Activated B cell treated with CpG ODN at 0.5 μM for 24 hours (primary cell): ENCODE measurements around the gene MAP3K20. TPM values are rescaled to one million over a fixed set of nuclear protein-coding genes. Genes with fewer than 3 reads are reported as not detected.

Experiments
- ATAC-seq: fragments of 200-7000 bp; cut with Tn5 transposase; one replicate; pipeline ENCODE4 v1.10.0; 2021; ENCODE audit warnings: low read depth, mild to moderate bottlenecking, moderate library complexity
- CTCF ChIA-PET: fragments of 350-600 bp; sonication (Branson Sonifier 250); formaldehyde crosslinking; loops from one replicate; lab custom pipeline; 2021; ENCODE audit warnings: antibody characterized with exemption; lab: Charles Lee
- POLR2A ChIA-PET: fragments of 350-600 bp; sonication (Branson Sonifier 250); formaldehyde crosslinking; loops from one replicate; lab custom pipeline; 2021; ENCODE audit warnings: antibody characterized with exemption; lab: Charles Lee
- DNase-seq: peaks from one replicate; pipeline ENCODE4 v3.0.0; 2022
- H3K27ac Mint-ChIP-seq: one replicate; pipeline ENCODE4 v1.8.0; 2020; ENCODE audit warnings: mixed read lengths
- H3K27me3 Mint-ChIP-seq: one replicate; pipeline ENCODE4 v1.8.0; 2021; ENCODE audit warnings: mixed read lengths
- H3K36me3 Mint-ChIP-seq: one replicate; pipeline ENCODE4 v1.8.0; 2021; ENCODE audit warnings: low read depth, mixed read lengths
- H3K4me1 Mint-ChIP-seq: one replicate; pipeline ENCODE4 v1.8.0; 2021; ENCODE audit warnings: mixed read lengths
- H3K4me3 Mint-ChIP-seq: one replicate; pipeline ENCODE4 v1.8.0; 2020; ENCODE audit warnings: mild to moderate bottlenecking, mixed read lengths
- H3K9me3 Mint-ChIP-seq: one replicate; pipeline ENCODE4 v1.8.0; 2020; ENCODE audit warnings: mixed read lengths
- intact Hi-C: fragments of 100-400 bp; cut with micrococcal nuclease; formaldehyde crosslinking; loops from one replicate; pipeline ENCODE4 v1.15.1; 2024
- total RNA-seq: library from RNA; stranded (reverse); gene quantifications from 2 replicates; pipeline ENCODE4 v1.2.3, GENCODE V29; 2022
- TF ChIP-seq, protein P1 (sequence below): fragments of 200-600 bp; IDR thresholded peaks from one replicate; pipeline ENCODE4 v1.8.0; 2022; ENCODE audit warnings: antibody characterized with exemption, mild to moderate bottlenecking

The MAP3K20 gene
- total RNA-seq, 1 donor from 2014 or later, result 8.7 TPM

GRCh38 chr2:173191601-173192000 lies 116.0 kb downstream of the MAP3K20 start:
- ATAC-seq (no peak), DNase-seq (no peak)
- TF ChIP-seq, protein P1, sequence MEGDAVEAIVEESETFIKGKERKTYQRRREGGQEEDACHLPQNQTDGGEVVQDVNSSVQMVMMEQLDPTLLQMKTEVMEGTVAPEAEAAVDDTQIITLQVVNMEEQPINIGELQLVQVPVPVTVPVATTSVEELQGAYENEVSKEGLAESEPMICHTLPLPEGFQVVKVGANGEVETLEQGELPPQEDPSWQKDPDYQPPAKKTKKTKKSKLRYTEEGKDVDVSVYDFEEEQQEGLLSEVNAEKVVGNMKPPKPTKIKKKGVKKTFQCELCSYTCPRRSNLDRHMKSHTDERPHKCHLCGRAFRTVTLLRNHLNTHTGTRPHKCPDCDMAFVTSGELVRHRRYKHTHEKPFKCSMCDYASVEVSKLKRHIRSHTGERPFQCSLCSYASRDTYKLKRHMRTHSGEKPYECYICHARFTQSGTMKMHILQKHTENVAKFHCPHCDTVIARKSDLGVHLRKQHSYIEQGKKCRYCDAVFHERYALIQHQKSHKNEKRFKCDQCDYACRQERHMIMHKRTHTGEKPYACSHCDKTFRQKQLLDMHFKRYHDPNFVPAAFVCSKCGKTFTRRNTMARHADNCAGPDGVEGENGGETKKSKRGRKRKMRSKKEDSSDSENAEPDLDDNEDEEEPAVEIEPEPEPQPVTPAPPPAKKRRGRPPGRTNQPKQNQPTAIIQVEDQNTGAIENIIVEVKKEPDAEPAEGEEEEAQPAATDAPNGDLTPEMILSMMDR, result no peak
- Mint-ChIP-seq H3K27ac (no peak overlapping the region), H3K4me1 (no peaks in the 10 kb centered on the region), H3K9me3 (no peaks in the 10 kb centered on the region), H3K27me3 (no peaks in the 10 kb centered on the region), H3K4me3 (no peak overlapping the region), H3K36me3 (peaks cover 5% of the 10 kb centered on the region)
- intact Hi-C loops, result no loop called here
- ChIA-PET CTCF (no interaction called here), POLR2A (no interaction called here)

DNA sequence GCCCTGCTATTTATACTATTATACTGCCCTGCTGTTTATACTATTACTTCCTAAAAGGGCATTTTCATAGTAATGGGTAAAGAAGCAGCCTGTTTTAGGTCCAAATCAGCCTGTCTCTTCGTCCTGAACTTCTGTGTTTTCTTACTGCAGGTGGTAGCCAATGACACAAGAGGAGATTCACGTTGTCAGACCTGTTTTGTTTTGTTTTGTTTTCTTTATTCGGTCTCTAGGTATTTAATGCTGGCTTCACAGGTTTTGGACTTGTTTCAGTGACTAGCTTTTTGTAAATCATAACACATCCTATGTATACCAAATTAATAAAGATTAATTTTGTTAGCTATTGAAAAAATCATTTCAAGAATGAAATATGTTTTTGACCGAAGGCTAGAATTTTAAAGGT lies 116.4 kb downstream of the MAP3K20 start:
- DNase-seq (no peak), ATAC-seq (no peak)
- Mint-ChIP-seq H3K9me3 (no peaks in the 10 kb centered on the region), H3K4me1 (no peaks in the 10 kb centered on the region), H3K36me3 (peaks cover 5% of the 10 kb centered on the region), H3K27me3 (no peaks in the 10 kb centered on the region), H3K27ac (no peak overlapping the region), H3K4me3 (no peak overlapping the region)
- ChIA-PET CTCF (no interaction called here), POLR2A (no interaction called here)
- intact Hi-C loops, result no loop called here
- TF ChIP-seq, protein P1, result no peak

DNA sequence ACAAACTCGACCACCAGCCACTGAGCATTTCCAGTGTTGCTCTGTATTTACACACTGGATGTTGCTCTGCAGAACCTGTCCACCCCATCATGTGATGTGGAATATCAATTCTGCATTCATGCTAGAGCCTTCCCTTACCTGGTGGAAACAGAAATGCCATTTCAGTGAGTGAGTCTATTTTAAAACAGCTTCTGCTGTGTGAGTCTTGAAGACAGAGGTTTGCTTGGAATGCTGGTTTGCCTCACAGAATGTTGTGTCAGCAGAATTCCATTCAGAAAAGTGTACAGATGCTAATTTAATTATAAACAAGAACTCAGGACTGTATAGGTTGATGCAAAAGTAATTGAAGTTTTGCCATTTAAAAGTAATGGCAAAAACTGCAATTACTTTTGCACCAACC lies 118.3 kb downstream of the MAP3K20 start:
- no peaks in the 10 kb centered on the region for H3K9me3 Mint-ChIP-seq
- H3K4me3 Mint-ChIP-seq, result no peak overlapping the region
- H3K36me3 Mint-ChIP-seq, result peaks cover 9% of the 10 kb centered on the region
- DNase-seq (no peak), ATAC-seq (no peak)
- TF ChIP-seq, protein P1, result no peak
- H3K27ac Mint-ChIP-seq, result no peak overlapping the region
- CTCF ChIA-PET, result no interaction called here
- intact Hi-C loops, result no loop called here
- H3K4me1 Mint-ChIP-seq, result no peaks in the 10 kb centered on the region
- POLR2A ChIA-PET, result no interaction called here
- H3K27me3 Mint-ChIP-seq, result no peaks in the 10 kb centered on the region

DNA sequence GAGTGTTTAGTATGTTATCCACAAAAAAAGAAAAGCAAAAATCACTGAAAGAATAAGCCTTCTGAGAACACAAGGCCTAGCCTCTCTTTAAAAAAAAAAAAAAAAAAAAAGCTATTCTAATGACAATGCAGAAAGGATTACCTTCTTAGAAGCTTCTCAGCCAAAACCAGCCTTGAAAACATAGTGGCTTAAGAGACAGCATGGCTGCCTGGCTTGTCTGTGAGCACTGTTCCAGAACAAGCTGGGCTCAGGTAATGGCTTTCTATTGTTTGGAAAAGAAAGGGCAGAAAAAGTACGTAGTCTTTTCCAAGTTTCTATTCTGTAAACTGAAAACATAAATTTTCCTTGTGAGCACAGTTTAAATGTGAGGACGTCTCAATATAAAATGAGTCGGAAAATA lies 119.5 kb downstream of the MAP3K20 start:
- intact Hi-C loops, result no loop called here
- Mint-ChIP-seq H3K27me3 (no peaks in the 10 kb centered on the region), H3K27ac (no peak overlapping the region), H3K36me3 (peaks cover 9% of the 10 kb centered on the region), H3K4me1 (no peaks in the 10 kb centered on the region), H3K9me3 (no peaks in the 10 kb centered on the region), H3K4me3 (no peak overlapping the region)
- POLR2A ChIA-PET, result interaction anchor here (0.6 kb wide), 1 partner anchor 32 kb away, joined by 8 read pairs; no protein-coding TSS in a partner anchor
- no peak for DNase-seq
- TF ChIP-seq, protein P1, result no peak
- CTCF ChIA-PET, result interaction anchor here (1.0 kb wide), 1 partner anchor 15 kb away, joined by 3 read pairs; no protein-coding TSS in a partner anchor
- ATAC-seq, result no peak

DNA sequence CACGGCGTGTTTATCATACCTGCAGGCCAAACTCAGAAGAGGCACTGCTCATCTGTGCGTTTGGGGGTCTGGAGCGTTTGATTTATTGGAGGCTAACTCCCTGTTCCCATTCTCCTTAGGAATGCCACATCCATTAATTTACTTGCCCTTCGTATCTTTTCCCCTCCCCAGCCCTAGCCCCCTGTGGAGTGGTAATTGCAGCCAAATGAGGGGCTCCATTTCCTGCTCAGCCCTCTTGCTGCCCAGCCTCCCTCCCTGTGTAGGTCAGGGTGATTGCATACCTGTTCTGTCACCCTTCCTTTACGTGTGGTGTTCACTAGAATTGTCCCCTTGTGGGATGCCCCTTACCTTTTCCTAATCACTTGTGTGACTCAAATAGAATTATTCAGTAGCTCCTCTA lies 120.4 kb downstream of the MAP3K20 start:
- ChIA-PET CTCF (no interaction called here), POLR2A (no interaction called here)
- H3K4me3 Mint-ChIP-seq, result no peak overlapping the region
- no peaks in the 10 kb centered on the region for H3K4me1 Mint-ChIP-seq
- H3K27ac Mint-ChIP-seq, result no peak overlapping the region
- ATAC-seq (no peak), DNase-seq (no peak)
- no peaks in the 10 kb centered on the region for H3K9me3 Mint-ChIP-seq
- no peaks in the 10 kb centered on the region for H3K27me3 Mint-ChIP-seq
- H3K36me3 Mint-ChIP-seq, result peaks cover 9% of the 10 kb centered on the region
- intact Hi-C loops, result no loop called here
- TF ChIP-seq, protein P1, result no peak
